D721Med (cell line): ENCODE data around the gene ATP5ME.
A peak's percentile ranks its signal among the peaks of the same experiment; 100 is the strongest.

Experiments
- DNase-seq: peaks from one replicate; pipeline ENCODE4 v3.0.0; 2011; ENCODE audit warnings: low spot score; ENCODE audit not compliant: insufficient read length
- FAIRE-seq: peaks from 2 replicates; lab custom pipeline; 2011; peaks lifted over from hg19 to GRCh38; lab: Jason Lieb, UNC
- CTCF ChIP-seq: IDR thresholded peaks from 2 replicates; pipeline ENCODE4 v1.5.1; 2012; ENCODE audit warnings: mild to moderate bottlenecking, control low read depth; ENCODE audit not compliant: insufficient read depth; ENCODE audit errors: missing control alignments

Gene ATP5ME

GRCh38 chr4:663438-664428 lies 10.3 kb downstream of the ATP5ME start:
- FAIRE-seq (no peak), DNase-seq (peak; percentile 95)
- no peak for TF ChIP-seq CTCF

- DNase-seq (no peak), FAIRE-seq (no peak)
- no peak for TF ChIP-seq CTCF
These were observed 11.0 kb downstream of the ATP5ME start for GRCh38 chr4:663046-663437.

GRCh38 chr4:661881-662761 lies 12.0 kb downstream of the ATP5ME start:
- no peak for TF ChIP-seq CTCF
- FAIRE-seq (no peak), DNase-seq (no peak)

GRCh38 chr4:661231-661630 lies 12.8 kb downstream of the ATP5ME start:
- no peak for FAIRE-seq
- TF ChIP-seq CTCF, result no peak
- no peak for DNase-seq

GRCh38 chr4:660401-660800 lies 13.7 kb downstream of the ATP5ME start:
- no peak for FAIRE-seq

GRCh38 chr4:659851-660250 lies 14.2 kb downstream of the ATP5ME start:
- no peak for TF ChIP-seq CTCF
- DNase-seq (no peak), FAIRE-seq (no peak)

More at GRCh38 chr4:660401-660800, 13.7 kb downstream of the ATP5ME start:
- no peak for DNase-seq
- TF ChIP-seq CTCF, result no peak
